Measurements from ENCODE around the gene TTC23.
"Not testable (repeated sequence)": the region's sequence is repeated elsewhere in the genome, so short reads cannot be mapped to it uniquely, and the experiment has no call there.

The TTC23 gene

DNA sequence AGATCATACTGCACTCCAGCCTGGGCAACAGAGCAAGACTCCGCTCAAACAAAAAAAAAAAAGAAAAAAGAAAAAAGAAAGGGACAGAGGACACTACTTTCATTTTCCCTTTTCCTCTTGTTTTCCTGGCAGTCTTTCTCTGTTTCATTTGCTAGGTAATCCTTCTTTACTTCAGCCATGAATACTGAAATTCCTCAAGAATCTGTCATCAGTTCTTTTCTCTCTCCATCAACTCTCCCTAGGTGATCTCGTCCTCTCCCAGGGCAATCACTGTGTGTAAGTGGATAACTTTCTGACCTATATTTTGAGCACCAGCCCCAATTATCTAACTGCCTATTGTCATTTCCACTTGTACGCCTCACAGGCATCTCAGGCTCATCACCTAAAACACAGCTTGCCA is 51.5 kb downstream of the TTC23 start:
- DNase-seq (ENCODE audit: low read depth), result peak; percentile 12

DNA sequence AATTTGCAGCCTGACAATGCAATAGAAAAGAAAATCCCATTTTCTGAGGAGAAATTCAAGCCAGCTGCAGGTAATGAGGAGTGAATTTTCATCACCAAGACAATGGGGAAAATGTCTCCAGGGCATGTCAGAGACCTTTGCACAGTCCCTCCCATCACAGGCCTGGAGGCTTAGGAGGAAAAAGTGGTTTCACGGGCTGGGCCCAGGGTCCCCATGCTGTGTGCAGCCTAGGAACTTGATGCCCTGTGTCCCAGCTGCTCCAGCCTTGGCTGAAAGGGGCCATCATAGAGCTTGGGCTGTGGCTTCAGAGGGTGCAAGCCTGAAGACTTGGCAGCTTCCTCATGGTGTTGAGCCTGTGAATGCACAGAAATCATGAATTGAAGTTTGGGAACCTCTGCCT is 57.2 kb downstream of the TTC23 start:
- DNase-seq (ENCODE audit: low read depth), result not testable (repeated sequence)

GRCh38 chr15:99187936-99188335 is 61.4 kb downstream of the TTC23 start:
- DNase-seq (ENCODE audit: low read depth), result no peak

DNA sequence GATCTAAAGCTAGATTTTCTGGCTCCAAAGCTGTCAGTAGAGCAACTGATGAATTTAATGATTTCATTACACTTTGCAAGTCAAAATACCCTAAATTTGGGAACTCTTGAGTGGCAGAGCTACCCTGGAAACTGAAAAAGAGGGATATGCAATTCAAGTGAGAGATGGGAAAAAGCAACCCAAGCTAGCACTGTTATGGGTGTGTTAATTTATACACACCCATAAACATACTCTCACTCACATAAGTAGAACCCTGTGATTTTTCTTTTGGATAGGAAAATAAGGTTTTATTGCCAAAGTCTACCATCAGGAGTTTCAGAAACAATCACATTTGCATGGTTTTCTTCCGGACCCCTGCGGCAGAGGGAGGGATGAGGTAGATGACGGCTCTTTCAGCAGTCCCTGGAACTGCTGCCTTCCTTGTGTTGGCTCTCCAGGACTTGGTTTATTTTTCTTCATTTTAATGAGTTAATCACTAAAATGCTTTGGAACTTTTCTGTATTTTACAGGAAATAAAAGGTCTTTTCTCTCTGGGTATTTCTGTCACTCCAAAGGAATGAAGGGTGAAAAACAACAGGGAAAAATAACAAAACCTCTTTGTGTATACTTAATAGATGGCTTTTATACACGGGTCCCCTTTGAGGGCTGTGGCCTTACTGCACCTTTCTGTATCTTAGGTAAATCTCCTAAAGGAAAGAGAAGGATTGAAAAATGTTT is 63.8 kb downstream of the TTC23 start:
- no peak for DNase-seq (ENCODE audit: low read depth)

- no peak for DNase-seq (ENCODE audit: low read depth)
Observed at GRCh38 chr15:99182791-99183190, 66.6 kb downstream of the TTC23 start.

DNA sequence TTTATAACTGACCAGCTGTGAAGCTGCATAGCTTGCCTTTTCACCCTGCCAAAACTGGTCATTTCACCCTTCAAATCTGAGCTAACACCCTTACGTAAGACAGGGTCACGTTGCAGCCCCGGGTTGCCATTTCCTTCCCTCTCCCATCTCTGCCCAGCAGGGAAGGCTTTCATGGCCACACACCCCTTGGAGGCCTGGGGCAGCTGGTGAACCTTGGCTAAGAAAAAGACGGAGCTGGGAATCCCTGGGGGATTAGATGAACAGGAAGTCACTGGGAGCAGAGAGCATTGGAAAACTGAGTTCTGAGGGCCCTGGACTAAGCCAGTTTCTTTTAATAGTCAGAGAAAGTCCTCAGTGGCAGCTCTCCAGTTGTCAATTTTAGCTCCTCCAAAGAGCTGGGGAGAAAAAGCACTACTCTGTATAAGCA is 67.8 kb downstream of the TTC23 start:
- DNase-seq (ENCODE audit: low read depth), result no peak

GRCh38 chr15:99180964-99181306 is 68.4 kb downstream of the TTC23 start:
- DNase-seq (ENCODE audit: low read depth), result no peak

- DNase-seq (ENCODE audit: low read depth), result no peak
Observed at GRCh38 chr15:99180086-99180963, 69.1 kb downstream of the TTC23 start.

GRCh38 chr15:99177679-99178078 is 71.7 kb downstream of the TTC23 start:
- DNase-seq (ENCODE audit: low read depth), result no peak

- DNase-seq (ENCODE audit: low read depth), result no peak
Observed at GRCh38 chr15:99176757-99177156, 72.6 kb downstream of the TTC23 start.

DNA sequence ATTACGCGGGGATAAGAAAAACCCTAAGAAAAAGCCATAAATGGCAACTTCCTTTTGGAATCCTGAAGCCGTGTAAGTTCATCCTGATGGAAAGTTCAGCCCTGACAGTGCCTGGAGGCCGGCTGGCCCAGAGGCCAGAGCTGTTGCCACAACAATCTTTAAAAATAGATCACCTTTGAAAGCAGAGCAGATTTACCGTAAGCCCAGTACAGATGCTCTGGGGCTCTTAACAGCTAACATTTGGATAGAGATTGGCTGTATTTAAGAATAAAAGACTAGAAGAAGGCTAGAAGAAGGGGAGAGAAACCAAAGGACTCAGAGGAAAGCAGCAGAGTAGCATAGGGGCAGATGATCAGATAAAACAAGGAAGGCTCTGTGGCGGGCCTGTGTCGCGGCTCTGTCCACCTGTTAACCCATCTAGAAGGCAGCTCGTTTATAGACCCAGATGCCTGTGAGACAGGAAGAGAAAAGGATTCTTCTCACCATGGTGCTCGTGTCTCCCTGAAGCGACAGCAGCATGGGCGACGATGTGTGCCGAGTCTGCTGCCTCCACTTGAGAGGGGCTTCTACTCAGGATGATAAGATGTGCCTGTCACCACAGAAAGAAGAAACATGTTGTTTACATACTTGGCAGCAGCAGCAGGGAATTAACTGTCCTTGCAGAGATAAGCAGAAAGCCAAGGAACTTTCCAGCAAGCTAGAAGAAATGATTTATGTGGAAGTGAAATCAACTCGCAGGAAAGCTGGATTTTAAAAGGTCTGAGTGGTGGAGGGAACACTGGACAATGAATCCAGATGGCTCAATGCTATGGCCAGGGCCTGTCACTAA is 74.6 kb downstream of the TTC23 start:
- DNase-seq (ENCODE audit: low read depth), result no peak

GRCh38 chr15:99172989-99173388 is 76.4 kb downstream of the TTC23 start:
- no peak for DNase-seq (ENCODE audit: low read depth)

GRCh38 chr15:99172171-99172570 is 77.2 kb downstream of the TTC23 start:
- DNase-seq (ENCODE audit: low read depth), result no peak

DNA sequence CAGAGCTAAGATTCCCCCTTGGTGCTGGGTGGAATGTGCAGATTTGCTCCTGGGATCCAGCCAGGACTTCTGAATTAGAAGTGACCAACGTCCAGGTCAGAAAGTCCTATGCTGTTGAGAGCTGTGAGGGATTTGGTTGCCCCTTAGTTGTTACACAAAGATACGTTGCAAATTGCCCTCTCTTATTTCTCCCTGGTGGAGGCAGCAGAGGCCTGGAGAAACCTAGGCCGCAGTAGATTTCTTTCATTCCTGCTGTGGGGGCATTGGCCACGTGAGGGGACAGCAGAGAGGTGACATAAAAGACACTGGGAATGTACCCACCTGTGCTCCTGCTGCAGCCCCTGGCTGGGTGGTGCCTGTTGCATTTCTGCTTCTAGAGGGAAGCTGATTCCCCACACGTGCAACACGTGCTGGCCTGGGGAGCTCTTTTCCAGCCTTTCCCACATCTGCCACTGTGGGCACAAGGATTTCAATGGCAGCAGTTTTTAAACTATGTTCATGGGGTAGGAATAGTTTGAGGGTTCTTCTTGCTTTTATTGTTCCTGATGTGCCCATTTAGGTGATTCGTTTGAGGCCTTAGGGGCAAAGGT is 78.8 kb downstream of the TTC23 start:
- DNase-seq (ENCODE audit: low read depth), result no peak

GRCh38 chr15:99169769-99170311 is 79.5 kb downstream of the TTC23 start:
- peak; percentile 4 for DNase-seq (ENCODE audit: low read depth)

DNA sequence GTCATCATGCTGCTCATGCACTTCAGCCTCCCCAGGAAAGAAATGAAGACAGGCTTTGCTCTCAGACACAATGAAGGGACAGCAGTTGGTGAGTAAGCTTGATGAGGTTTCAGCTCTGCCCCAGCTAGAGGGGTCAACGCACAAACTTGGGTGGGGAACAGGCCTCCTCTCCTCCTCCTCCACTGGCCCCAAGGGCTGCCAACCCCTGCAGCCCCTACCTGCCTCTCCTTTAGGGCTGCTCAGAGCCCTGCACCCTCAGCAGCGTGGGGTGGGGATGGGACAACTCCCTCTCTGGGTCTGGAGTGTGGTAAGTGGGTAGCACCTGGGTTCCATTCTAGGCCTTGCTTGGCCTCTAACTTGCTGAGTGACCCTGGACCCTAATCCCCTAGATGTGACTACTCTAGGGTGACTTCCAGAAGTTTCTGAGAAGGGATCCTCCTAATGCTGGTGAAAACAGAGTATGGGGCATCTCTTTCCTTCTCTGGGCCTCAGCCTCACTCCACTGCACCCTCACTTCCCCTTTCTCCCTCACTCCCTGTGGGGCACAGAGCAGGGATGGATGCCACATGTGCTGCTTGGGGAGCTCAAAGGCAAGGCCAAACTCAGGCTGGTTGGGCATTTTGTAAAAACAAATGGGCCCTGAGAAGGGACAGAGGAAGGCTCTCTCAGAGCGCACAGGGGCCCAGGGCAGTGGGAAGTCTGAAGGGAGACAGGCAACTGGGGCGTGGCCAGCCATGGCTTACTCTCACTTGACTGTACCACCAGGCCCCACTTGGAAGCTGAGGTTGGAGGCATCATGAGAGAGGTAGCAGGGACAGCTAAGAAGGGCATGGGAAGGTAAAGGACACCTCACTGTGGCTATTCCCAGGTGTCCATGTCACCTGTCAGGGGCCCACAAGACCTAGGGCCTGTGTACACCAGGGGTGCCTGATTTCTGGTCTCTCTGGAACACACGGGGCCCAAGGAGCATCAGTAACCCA is 80.5 kb downstream of the TTC23 start:
- DNase-seq (ENCODE audit: low read depth), result no peak

- no peak for DNase-seq (ENCODE audit: low read depth)
Observed at GRCh38 chr15:99167640-99168039, 81.7 kb downstream of the TTC23 start.

GRCh38 chr15:99167201-99167600 is 82.2 kb downstream of the TTC23 start:
- no peak for DNase-seq (ENCODE audit: low read depth)

GRCh38 chr15:99165956-99166689 is 83.3 kb downstream of the TTC23 start:
- no peak for DNase-seq (ENCODE audit: low read depth)

Data from ELR (cell line).